Omental fat pad (tissue), 4 donors: ENCODE measurements around the gene STX18. TPM values are rescaled to one million over a fixed set of nuclear protein-coding genes. Genes with fewer than 3 reads are reported as not detected.

ENCODE experiments used
- ATAC-seq: fragments of 150-250 bp; one replicate; pipeline ENCODE4 v1.9.1; 2016; ENCODE audit warnings: mild to moderate bottlenecking, moderate library complexity; ENCODE audit not compliant: low FRiP score
- DNase-seq: peaks from one replicate; pipeline ENCODE4 v3.0.0-alpha.2; 2019; ENCODE audit warnings: low spot score
- CTCF ChIP-seq, 3 donors: fragments of 450-650 bp; IDR thresholded peaks; one replicate each; pipeline ENCODE4 v1.5.1; 2016 to 2017; ENCODE audit warnings: antibody characterized with exemption in 3 of 3, mild to moderate bottlenecking in 3 of 3, moderate library complexity in 2 of 3
- total RNA-seq, 4 donors: library from RNA; depleted of rRNA; stranded (reverse); fragments of >200 nt; gene quantifications; one replicate each; pipeline ENCODE4 v1.1.0, GENCODE V29; 2016

Gene STX18
- total RNA-seq, 4 donors from 2014 or later: 17.7 to 30.1 (median 23.0) TPM

GRCh38 chr4:4374388-4375098 is 167.3 kb downstream of the STX18 start:
- DNase-seq (no peak), ATAC-seq (no peak)
- TF ChIP-seq CTCF (IDR thresholded peaks at IDR 0.05): no peak

Other genes starting within 250 kb of the STX18 start
- gene NSG1, start 154.9 kb downstream of the STX18 start, total RNA-seq: 10 to 100 TPM in 1 of 4 donors, 1 to 10 TPM in 3; 1.6 to 15.3 (median 6.3) TPM